ENCODE measurements around the gene SLC38A4.
"Not testable (repeated sequence)": the region's sequence is repeated elsewhere in the genome, so short reads cannot be mapped to it uniquely, and the experiment has no call there.

SLC38A4 gene

DNA sequence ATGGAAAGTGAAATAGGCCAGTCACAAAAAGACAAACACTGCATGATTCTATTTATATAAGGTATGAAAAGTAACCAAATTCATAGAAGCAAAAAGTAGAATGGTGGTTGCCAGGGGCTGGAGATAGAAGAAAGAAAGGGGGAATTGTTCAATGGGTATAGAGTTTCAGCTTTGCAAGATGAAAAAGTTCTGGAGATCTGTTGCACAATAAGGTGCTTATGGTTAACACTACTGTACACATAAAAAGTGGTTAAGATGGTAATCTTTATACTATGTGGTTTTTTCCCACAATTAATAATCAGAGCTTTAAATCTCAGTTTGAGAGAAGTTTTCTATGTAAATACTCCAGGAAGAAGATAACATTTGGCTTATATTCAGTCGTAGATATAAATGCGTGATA is 73.4 kb downstream of the SLC38A4 start:
- TF ChIP-seq, protein P1, sequence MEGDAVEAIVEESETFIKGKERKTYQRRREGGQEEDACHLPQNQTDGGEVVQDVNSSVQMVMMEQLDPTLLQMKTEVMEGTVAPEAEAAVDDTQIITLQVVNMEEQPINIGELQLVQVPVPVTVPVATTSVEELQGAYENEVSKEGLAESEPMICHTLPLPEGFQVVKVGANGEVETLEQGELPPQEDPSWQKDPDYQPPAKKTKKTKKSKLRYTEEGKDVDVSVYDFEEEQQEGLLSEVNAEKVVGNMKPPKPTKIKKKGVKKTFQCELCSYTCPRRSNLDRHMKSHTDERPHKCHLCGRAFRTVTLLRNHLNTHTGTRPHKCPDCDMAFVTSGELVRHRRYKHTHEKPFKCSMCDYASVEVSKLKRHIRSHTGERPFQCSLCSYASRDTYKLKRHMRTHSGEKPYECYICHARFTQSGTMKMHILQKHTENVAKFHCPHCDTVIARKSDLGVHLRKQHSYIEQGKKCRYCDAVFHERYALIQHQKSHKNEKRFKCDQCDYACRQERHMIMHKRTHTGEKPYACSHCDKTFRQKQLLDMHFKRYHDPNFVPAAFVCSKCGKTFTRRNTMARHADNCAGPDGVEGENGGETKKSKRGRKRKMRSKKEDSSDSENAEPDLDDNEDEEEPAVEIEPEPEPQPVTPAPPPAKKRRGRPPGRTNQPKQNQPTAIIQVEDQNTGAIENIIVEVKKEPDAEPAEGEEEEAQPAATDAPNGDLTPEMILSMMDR (IDR thresholded peaks at IDR 0.05; ENCODE audit: low read depth, low read length, missing control alignments) = no peak
- no peak for DNase-seq (ENCODE audit: extremely low read depth, low read depth)
- no peak overlapping the region for H3K4me3 ChIP-seq (replicated peaks; ENCODE audit: low read depth, low read length)

DNA sequence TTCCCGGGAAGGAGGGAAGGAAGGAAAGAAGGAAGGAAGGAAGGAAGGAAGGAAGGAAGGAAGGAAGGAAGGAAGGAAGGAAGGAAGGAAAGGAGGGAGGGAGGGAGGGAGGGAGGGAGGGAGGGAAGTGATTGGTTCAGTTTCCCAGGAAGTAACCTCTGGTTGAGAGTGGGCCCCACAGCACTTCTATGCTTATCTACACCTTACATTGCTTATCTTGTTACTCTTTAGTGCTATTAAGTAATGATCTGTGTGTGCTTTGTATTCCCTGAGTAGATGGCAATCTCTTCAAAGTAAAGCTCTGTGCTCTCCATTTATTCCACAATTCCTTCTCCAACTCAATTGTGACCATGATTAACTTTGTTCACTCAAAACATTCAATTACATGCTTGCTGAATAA is 74.6 kb downstream of the SLC38A4 start:
- TF ChIP-seq, protein P1 (IDR thresholded peaks at IDR 0.05; ENCODE audit: low read depth, low read length, missing control alignments) = no peak
- no peak overlapping the region for H3K4me3 ChIP-seq (replicated peaks; ENCODE audit: low read depth, low read length)
- no peak for DNase-seq (ENCODE audit: extremely low read depth, low read depth)

GRCh38 chr12:46749322-46749721 is 76.5 kb downstream of the SLC38A4 start:
- no peak overlapping the region for H3K4me3 ChIP-seq (replicated peaks; ENCODE audit: low read depth, low read length)
- DNase-seq (ENCODE audit: extremely low read depth, low read depth) = no peak
- TF ChIP-seq, protein P1 (IDR thresholded peaks at IDR 0.05; ENCODE audit: low read depth, low read length, missing control alignments) = no peak

- TF ChIP-seq, protein P1 (IDR thresholded peaks at IDR 0.05; ENCODE audit: low read depth, low read length, missing control alignments) = no peak
- no peak overlapping the region for H3K4me3 ChIP-seq (replicated peaks; ENCODE audit: low read depth, low read length)
- DNase-seq (ENCODE audit: extremely low read depth, low read depth) = no peak
Observed at GRCh38 chr12:46744283-46744682, 81.5 kb downstream of the SLC38A4 start.

- TF ChIP-seq, protein P1 (IDR thresholded peaks at IDR 0.05; ENCODE audit: low read depth, low read length, missing control alignments) = no peak
- H3K4me3 ChIP-seq (replicated peaks; ENCODE audit: low read depth, low read length) = no peak overlapping the region
- DNase-seq (ENCODE audit: extremely low read depth, low read depth) = no peak
Observed at GRCh38 chr12:46743456-46743855, 82.3 kb downstream of the SLC38A4 start.

- not testable (repeated sequence) for DNase-seq (ENCODE audit: extremely low read depth, low read depth); H3K4me3 ChIP-seq (replicated peaks; ENCODE audit: low read depth, low read length)
Observed at GRCh38 chr12:46742271-46742670, 83.5 kb downstream of the SLC38A4 start.

DNA sequence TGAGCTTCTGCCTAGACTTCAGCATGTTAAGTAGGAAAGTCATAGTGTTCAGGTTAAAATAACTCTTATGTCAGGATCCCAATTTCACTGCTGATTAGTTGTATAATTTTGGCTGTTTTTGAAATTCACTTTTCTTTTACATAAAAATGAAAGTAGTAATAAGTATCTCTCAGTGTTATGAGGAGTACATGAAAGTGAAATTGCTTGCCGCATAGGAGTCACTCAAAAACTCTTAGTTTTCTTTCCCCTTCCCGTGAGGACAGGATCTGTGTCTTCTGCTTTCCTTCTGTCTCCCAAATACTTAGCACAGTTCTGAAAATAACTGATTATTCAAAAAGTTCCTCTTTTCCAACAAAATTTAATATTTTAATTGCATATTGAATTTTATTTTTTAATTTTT is 100.5 kb downstream of the SLC38A4 start:
- DNase-seq (ENCODE audit: extremely low read depth, low read depth) = no peak
- no peak overlapping the region for H3K4me3 ChIP-seq (replicated peaks; ENCODE audit: low read depth, low read length)
- TF ChIP-seq, protein P1 (IDR thresholded peaks at IDR 0.05; ENCODE audit: low read depth, low read length, missing control alignments) = no peak

Measured in HFF-Myc (cell line).